Measurements from ENCODE around the gene MED1.

DNA sequence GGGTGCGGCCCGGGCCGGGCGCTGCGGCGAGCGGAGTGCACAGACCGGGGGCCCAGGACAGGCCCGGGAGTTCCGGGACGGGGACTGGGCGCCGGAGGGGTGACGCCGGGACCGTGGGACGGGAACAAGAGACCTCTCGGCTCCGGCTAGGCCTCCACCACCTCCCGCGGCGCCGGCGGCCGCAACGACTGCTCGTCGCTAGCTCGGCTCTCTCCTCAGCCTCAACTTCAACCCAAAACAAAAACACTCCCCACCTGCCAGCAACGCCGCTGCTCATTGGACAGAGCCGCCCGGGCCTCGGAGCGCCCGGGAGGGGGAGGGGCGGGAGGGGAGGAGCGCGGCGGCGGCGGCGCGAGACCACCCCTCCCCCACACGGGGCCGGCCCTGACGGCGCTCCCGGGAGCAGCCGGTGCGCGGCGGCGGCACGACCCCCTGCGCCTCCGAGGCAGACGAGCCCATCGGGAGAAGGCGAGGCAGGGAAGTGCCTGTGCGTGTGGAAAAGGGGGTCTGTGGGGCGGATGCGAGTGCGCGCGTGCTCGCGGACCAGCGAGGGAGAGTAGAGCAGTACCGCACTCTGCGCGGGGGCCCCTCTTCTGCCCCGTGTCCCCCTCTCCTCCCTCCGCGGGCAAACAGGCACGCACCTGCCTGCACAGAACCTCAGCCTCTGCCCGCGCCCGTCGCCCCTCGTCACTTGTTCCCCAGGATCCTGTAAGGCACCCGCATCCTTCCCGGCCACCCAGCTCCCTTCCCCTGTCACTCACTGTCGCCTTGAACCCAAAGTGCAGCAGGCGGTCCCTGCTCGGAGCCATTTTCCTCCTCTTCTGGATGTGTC lies 49.4 kb downstream of the MED1 start, which contains the start of gene FBXL20:
- TF ChIP-seq EZH2 (IDR thresholded peaks at IDR 0.05; ENCODE audit: low read length, missing control alignments), result no peak
- TF ChIP-seq, protein P1, sequence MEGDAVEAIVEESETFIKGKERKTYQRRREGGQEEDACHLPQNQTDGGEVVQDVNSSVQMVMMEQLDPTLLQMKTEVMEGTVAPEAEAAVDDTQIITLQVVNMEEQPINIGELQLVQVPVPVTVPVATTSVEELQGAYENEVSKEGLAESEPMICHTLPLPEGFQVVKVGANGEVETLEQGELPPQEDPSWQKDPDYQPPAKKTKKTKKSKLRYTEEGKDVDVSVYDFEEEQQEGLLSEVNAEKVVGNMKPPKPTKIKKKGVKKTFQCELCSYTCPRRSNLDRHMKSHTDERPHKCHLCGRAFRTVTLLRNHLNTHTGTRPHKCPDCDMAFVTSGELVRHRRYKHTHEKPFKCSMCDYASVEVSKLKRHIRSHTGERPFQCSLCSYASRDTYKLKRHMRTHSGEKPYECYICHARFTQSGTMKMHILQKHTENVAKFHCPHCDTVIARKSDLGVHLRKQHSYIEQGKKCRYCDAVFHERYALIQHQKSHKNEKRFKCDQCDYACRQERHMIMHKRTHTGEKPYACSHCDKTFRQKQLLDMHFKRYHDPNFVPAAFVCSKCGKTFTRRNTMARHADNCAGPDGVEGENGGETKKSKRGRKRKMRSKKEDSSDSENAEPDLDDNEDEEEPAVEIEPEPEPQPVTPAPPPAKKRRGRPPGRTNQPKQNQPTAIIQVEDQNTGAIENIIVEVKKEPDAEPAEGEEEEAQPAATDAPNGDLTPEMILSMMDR (conservative IDR thresholded peaks at IDR 0.05 in 1 of 2, IDR thresholded peaks at IDR 0.05 in 1 of 2; ENCODE audit: low read depth in 1 of 2, low read length in 2 of 2), result no peak

Measured in fibroblast of lung (primary cell).